Astrocyte of the spinal cord (primary cell): ENCODE measurements around the gene SCAF11.
A peak's percentile ranks its signal among the peaks of the same experiment; 100 is the strongest.

Experiments
- DNase-seq: peaks from one replicate; pipeline ENCODE4 v3.0.0; 2011; ENCODE audit warnings: low read depth, low spot score
- H3K4me3 ChIP-seq: 2 replicates; pipeline ENCODE4 v1.5.1; 2011; ENCODE audit warnings: low read depth, mild to moderate bottlenecking, low read length, moderate library complexity
- CTCF ChIP-seq: IDR thresholded peaks from 2 replicates; pipeline ENCODE4 v1.5.1; 2012; ENCODE audit warnings: low read depth, mild to moderate bottlenecking, low read length, inconsistent platforms
- in situ Hi-C: cut with HindIII; loops from 2 replicates; pipeline ENCODE4 v1.10.0; 2017; ENCODE audit warnings: low sequenced_read_pairs

The SCAF11 gene

GRCh38 chr12:45980540-45980939 lies 9.8 kb downstream of the SCAF11 start:
- H3K4me3 ChIP-seq, result no peak overlapping the region
- no peak for TF ChIP-seq CTCF
- DNase-seq, result no peak
- in situ Hi-C loops, result no loop called here

GRCh38 chr12:45978108-45978507 lies 12.3 kb downstream of the SCAF11 start:
- in situ Hi-C loops, result no loop called here
- no peak for TF ChIP-seq CTCF
- no peak overlapping the region for H3K4me3 ChIP-seq
- DNase-seq, result no peak

- TF ChIP-seq CTCF, result no peak
- in situ Hi-C loops, result no loop called here
- H3K4me3 ChIP-seq, result no peak overlapping the region
- no peak for DNase-seq
These were observed 12.8 kb downstream of the SCAF11 start for GRCh38 chr12:45977620-45978019.

- no peak overlapping the region for H3K4me3 ChIP-seq
- no peak for TF ChIP-seq CTCF
- DNase-seq, result no peak
- in situ Hi-C loops, result no loop called here
These were observed 14.9 kb downstream of the SCAF11 start for GRCh38 chr12:45975506-45975905.

- no peak for TF ChIP-seq CTCF
- in situ Hi-C loops, result no loop called here
- no peak overlapping the region for H3K4me3 ChIP-seq
- no peak for DNase-seq
These were observed 15.5 kb downstream of the SCAF11 start for GRCh38 chr12:45974883-45975282.

- in situ Hi-C loops, result no loop called here
- no peak for DNase-seq
- no peak overlapping the region for H3K4me3 ChIP-seq
- no peak for TF ChIP-seq CTCF
These were observed 16.1 kb downstream of the SCAF11 start for GRCh38 chr12:45974171-45974719.

GRCh38 chr12:45973526-45973925 lies 16.8 kb downstream of the SCAF11 start:
- in situ Hi-C loops, result no loop called here
- peak; percentile 26 for DNase-seq
- H3K4me3 ChIP-seq, result no peak overlapping the region
- no peak for TF ChIP-seq CTCF
